HTERT RPE-1 (cell line): ENCODE data around the gene NRP1.

Experiments used
- in situ Hi-C: fragments of 300-500 bp; cut with MboI; formaldehyde crosslinking; loops from 4 replicates; pipeline ENCODE4 v1.14.3; 2020; ENCODE audit warnings: low sequenced_read_pairs

NRP1 gene

DNA sequence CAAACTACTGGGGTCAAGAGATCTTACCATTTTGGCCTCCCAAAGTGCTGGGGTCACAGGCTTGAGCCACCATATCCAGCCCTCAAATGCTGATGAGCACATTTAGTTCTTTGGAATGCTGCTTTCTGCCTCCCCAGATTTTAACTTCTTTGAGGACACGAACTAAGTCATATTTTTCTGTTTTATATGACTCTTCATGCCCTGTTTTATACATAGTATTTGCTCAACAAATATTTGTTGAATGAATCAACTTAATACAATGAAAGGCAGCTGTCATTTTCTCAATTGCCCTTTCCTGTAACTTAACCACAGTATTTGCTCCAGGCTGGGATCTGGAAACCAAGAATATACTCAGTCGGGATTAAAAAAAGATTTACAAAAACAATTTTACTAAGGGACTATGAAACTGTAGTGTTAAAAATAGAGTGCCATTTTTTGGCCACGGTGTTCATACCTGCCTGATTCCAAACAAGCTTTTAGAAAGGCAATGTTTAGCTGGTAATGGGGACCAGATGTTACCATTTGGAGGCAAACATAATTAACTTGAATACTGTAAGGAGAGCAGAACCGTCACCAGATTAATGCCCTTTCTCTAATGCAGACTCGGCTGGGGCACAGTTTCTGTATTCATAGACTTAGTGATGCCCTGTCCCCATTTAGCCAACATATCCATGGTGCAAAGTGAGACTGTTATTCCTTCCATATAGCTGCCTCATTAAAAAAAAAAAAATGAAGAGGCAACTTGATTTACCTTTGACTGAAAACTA, 117.6 kb downstream of the NRP1 start:
- in situ Hi-C loops, result no loop called here

DNA sequence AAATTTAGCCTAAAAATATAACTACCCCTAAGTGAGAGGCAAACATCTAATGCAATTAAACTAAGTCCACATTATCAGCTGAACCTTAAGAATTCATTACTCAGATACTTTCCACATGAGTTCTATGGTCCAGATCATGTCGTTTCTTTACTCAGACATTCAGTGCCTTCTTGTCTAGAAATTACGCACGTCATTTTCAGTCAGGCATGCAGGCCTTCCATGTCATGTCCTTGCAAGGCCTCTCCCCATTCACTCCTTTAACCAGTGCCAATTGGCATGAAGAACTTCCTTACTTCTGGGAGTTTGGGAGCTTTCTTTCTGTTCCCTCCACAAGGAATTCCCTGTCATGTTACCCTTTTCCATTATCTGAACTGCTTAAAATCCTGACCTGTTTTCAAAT, 118.8 kb downstream of the NRP1 start:
- in situ Hi-C loops, result no loop called here

DNA sequence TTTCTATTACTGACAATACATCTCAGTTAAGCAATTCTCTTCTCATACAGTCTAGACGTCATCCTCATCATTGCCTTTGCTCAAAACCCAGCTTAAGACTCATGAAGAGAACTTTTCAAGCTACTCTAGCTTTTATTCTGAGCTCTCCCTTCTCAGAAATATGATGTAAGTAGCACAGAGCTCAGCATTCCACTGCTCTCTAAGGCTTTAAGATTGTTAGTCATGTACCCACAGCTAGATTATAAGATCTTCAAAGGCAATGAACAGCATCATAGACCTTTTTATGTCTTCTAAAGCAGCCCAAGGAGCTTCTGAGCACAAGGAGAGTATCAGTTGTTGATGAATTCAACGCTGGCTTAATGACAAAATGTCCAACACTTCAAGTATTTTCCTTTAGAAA, 119.3 kb downstream of the NRP1 start:
- in situ Hi-C loops, result no loop called here

DNA sequence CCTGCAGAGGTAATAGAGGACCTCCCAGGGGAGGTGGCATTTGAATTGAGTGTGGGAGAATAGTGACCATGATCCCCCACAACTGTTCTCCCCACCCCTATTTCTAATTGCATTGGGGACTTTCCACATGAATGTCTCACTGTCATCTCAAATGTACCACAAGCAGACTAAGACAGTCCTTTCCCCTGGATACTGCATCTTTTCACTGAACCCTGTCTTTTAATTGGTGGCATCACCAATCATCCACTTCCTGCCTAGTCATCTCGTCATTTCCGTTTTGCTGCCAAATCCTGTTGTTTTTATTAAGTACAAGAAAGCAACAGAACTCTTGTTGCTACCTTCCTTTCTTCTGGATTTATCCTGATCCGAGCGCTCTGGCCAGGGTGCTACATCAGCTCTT, 120.3 kb downstream of the NRP1 start:
- in situ Hi-C loops, result no loop called here

DNA sequence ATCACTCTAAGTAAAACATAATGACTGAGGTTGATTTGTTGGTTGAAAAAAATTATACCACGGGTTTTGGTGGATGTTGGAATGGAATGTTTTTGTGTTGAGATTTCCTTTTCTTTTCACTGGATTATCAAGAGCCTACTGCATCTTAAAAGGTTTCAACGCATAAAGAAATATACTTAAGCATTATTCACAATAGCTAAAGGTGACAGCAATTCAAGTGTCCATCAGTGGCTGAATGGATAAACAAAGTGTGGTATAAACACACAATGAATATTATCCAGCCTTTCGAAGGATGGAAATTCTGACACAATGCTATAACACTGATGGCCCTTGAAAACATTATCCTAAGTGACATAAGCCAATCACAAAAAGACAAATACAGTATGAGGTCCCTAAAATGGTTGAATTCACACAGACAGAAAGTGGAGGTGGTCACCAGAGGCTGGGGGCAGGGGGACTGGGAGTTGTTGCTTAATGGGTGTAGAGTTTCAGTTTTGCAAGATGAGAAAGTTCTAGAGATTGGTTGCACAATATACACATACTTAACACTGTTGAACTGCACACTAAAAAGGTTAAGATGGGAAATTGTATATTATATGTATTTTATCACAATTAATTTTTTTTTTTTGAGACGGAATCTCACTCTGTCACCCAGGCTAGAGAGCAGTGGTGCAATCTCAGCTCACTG, 122.3 kb downstream of the NRP1 start:
- in situ Hi-C loops, result no loop called here

GRCh38 chr10:33211106-33211878, 123.2 kb downstream of the NRP1 start:
- in situ Hi-C loops, result no loop called here

GRCh38 chr10:33209802-33210201, 124.7 kb downstream of the NRP1 start:
- in situ Hi-C loops, result no loop called here

GRCh38 chr10:33208166-33208565, 126.3 kb downstream of the NRP1 start:
- in situ Hi-C loops, result no loop called here

DNA sequence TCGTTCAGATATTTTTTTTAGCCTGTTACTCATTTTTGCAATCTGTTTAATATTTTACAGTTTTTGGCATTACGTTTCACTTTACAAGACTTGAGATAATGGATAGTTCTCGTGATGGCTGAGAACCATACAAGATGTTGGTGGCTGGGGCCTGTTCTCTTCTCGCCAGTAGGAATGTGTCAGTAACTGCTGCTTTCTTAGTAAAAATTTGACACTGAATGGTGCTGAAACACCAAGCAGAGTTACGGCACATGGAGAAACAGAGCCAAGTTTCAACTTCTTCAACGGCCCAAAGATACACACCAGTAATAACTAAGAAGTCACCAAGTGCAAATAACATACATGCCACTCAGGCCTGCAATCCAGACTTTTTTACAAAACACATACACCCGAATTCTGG, 130.4 kb downstream of the NRP1 start:
- in situ Hi-C loops, result no loop called here

DNA sequence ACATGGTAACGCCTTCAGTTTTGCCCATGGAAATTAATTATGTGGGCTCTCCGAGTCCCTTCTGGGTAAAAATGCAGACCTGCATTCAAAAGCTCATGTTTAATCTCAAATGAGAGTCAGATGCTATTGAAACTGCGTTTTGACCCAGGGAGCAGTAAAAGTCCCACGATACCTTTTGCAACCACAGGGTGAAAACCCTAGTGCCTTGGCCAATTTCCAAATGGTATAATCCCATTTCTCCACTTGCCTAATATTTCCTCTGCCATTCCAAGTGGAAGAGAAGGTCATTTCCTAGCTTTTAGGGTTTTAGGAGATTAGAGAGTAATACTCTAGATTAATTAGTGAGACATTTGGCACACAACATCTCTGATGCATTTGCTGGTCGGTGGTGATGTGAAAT, 132.5 kb downstream of the NRP1 start:
- in situ Hi-C loops, result no loop called here

- in situ Hi-C loops, result no loop called here
These were observed 133.2 kb downstream of the NRP1 start for GRCh38 chr10:33201056-33201780.

DNA sequence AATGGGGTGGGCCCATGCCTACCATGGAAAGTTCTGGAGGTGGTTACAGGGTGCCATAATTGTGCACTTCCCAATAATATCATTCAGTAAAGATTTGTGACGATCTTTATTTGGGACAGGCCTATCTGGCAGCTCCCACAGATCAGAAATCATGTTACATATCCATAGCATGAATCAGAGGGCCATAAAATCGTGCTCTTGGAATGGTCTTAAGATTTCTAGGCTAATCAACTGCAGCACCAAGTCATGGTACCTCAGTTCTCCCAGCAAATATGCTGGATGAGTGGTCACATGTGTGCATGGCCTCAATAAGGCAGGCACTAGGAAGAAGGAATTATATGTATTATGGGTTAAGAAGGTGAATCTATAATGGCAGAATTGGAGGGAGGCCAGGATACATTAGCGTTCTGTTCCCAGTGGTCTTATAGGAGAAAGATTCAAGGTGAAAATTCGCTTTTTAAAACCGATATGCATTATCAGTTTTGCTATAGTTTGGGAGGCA, 134.7 kb downstream of the NRP1 start:
- in situ Hi-C loops, result no loop called here

- in situ Hi-C loops, result no loop called here
These were observed 135.9 kb downstream of the NRP1 start for GRCh38 chr10:33198610-33199009.

DNA sequence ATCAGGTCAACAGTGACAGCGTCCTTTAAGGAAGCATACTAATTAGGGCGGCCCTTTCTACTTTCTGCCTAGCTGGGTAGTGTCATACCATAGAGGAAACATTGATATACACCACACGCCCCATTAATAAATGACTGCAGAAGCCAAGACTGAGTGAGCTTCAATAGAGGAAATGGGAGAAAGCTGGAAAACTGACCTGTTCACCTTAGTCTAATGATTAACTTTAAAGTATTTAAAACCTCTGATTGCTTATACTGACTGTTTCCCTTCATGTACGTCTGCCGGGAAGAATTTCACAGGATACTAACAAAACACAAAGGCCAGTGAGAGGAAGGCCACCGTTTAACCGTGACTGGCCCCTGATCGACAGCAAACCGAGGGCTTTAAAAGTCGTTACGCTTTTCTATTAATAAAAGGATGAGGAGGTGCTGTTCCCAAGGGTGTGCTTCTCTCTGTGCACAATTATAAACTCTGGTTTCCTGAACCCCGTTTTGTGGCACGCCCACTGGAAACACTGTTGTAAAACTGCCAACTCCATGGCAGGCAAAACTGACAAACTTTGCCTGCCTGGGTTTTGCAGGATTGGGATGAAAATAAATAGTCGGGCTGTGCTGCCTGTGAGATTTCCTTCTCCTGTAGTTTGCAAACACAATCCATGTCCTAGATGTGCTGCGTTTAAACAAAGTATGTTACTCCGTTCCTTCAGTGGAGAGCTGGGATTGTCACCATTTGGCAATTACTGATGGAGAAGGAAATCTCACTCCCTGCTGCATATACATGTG, 137.6 kb downstream of the NRP1 start:
- in situ Hi-C loops, result no loop called here

DNA sequence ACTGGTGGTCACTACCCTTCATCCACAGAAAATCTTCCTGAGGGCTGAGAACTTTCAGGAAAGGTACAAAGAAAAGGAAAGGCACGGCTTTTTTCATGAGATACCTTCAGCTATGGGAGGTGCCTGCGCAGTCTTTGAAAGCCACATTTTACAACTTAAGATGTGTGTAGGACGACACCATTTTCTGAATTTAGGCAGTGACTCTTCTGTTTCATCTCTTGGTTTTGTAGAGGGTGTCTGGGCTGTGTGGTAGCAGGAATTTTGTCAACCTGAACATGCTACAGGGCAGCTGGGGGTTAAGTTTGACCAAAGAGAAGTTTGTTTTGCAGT, 138.1 kb downstream of the NRP1 start:
- in situ Hi-C loops, result no loop called here

GRCh38 chr10:33195608-33196376, 138.7 kb downstream of the NRP1 start:
- in situ Hi-C loops, result no loop called here

- in situ Hi-C loops, result no loop called here
These were observed 140.6 kb downstream of the NRP1 start for GRCh38 chr10:33193701-33194521.

DNA sequence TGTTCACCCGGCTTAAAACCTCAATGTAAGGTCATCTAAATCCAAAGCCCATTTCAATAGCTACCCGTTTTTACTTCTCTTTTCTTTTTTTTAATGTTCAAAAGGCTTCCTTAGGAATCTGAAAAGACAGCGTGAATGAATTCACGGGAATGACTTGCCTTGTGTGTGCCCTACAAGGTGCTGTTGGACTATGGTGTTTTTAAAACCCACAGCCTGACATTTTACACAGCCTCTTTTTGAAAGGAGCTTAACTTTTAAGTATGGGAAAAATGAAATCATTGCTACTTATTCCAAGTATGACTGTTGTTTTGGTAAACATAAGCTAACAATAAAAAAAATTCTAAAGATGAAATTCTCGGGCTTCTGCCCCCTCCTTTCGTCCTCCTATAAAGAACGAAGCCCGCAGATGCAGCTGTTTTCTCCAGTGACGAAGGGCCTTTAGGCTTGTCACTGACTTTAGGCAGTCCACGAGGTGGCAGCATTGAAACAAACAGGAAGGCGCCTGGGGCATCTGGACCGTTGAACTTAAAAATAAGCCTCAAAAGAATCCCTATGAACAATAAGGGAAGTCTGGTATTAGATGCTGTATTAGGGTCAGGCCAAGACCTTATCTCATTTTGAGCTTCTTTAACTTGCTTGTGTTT, 141.3 kb downstream of the NRP1 start:
- in situ Hi-C loops, result no loop called here
